ENCODE measurements around the gene G0S2.

G0S2 gene

DNA sequence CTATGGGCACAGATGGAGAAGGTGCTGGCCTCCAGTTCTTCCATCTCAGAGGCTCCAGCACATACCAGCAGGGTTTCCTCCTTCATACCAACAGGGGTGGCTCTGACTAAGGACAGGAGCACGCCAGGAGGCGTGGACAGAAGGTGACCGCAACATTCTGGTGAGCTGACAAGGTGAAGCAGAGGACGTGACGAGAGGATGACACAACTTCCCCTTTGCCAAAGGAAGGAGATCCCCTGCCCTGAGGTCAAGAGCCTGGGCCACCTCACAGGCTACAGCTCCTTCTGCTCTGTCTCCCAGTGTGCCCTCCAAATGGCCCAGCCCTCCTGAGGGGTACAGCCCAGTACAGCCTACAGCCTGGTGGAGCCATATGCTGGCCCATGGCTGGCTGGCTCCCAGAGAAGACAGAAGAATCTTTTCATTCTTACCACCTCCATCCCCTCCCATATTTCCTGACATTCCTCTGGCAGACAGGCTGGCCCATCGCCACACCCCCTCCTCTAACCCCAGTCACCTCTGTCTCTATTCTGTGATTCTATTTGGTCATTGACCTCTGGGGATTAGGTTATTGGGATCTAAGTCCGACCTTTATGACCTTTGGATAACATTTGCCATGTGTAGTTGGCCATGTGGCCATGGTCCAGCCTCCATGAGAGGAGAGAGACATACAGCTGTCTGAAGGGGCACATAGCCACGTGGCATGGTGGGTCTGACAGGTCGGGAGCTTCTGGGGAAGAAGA is 17.9 kb upstream of the G0S2 start:
- H3K9me3 Mint-ChIP-seq, result no peaks in the 10 kb centered on the region
- no peak overlapping the region for H3K27ac Mint-ChIP-seq
- H3K4me1 Mint-ChIP-seq, result peaks cover 35% of the 10 kb centered on the region
- DNase-seq (no peak), ATAC-seq (no peak)
- no peaks in the 10 kb centered on the region for H3K36me3 Mint-ChIP-seq (ENCODE audit: low read depth)
- H3K4me3 Mint-ChIP-seq, result no peak overlapping the region
- H3K27me3 Mint-ChIP-seq, result peaks cover 13% of the 10 kb centered on the region

DNA sequence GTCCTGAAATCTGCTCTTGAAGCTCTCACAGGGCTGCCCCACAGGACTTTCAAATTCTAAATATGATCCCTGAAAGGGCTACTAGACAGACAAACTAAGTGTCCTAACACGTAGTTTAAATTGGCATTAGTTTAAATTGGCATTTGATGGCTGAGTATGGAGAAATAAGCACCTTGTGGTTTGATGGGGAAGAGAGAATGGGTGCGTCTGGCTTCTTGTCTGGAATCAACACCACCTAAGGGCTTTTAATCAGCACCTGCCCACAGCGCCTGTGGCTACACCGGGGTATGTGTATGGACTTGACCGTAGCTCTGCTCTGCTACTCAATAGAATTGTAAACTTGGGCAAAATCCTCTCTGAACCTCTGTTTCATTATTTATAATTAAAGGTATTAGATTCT is 17.3 kb upstream of the G0S2 start:
- no peak for ATAC-seq
- peaks cover 14% of the 10 kb centered on the region for H3K27me3 Mint-ChIP-seq
- H3K9me3 Mint-ChIP-seq, result no peaks in the 10 kb centered on the region
- peaks cover 29% of the 10 kb centered on the region for H3K4me1 Mint-ChIP-seq
- no peak overlapping the region for H3K27ac Mint-ChIP-seq
- DNase-seq, result no peak
- H3K4me3 Mint-ChIP-seq, result no peak overlapping the region
- H3K36me3 Mint-ChIP-seq (ENCODE audit: low read depth), result peaks cover 1% of the 10 kb centered on the region

DNA sequence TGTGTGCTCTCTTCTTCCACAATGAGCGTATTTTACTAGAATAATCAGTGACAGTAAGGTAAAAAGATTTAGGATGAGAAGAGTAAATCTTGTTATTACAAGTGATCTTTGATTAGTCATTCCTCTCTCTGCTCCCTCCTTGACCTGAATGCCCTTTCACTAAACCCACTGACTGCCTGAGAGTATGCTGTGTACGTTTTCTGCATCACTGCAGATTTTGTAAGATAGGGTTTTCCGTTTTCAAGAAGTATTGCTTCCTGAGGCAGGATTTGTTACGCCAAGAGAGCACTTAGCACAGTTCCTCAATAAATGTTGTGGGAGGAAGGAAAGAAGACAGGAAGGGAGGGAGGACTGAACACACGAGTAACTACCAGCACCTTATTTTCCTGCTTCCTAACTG is 15.3 kb upstream of the G0S2 start:
- no peak overlapping the region for H3K4me3 Mint-ChIP-seq

DNA sequence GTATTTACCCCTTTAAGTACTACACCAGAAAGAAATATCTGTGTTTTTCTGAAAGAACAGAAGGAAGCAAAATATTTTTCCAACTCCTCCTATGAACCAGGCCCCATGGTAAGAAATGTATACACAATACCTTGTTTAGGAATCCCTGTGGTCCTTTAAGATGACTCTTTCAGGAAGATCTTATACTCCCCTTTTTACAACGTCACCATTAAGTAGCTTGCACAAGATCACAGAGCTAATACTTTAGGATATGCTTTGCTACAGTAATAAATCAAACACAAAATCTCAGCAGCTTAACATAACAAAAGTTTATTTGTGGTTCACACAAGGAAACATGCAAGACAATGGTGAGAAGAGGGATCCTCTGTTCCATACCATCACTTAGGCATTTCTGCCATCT is 14.1 kb upstream of the G0S2 start:
- Mint-ChIP-seq H3K9me3 (no peaks in the 10 kb centered on the region), H3K27ac (no peak overlapping the region), H3K4me1 (peaks cover 20% of the 10 kb centered on the region), H3K36me3 (ENCODE audit: low read depth) (peaks cover 4% of the 10 kb centered on the region), H3K4me3 (no peak overlapping the region), H3K27me3 (peaks cover 14% of the 10 kb centered on the region)
- DNase-seq (no peak), ATAC-seq (no peak)

More for the DNA sequence above, 15.3 kb upstream of the G0S2 start:
- no peak for DNase-seq
- H3K36me3 Mint-ChIP-seq (ENCODE audit: low read depth), result peaks cover 4% of the 10 kb centered on the region
- H3K27ac Mint-ChIP-seq, result peak overlapping the region; percentile 2
- H3K27me3 Mint-ChIP-seq, result peaks cover 16% of the 10 kb centered on the region
- H3K4me1 Mint-ChIP-seq, result peaks cover 20% of the 10 kb centered on the region
- H3K9me3 Mint-ChIP-seq, result no peaks in the 10 kb centered on the region
- ATAC-seq, result peak; percentile 93

DNA sequence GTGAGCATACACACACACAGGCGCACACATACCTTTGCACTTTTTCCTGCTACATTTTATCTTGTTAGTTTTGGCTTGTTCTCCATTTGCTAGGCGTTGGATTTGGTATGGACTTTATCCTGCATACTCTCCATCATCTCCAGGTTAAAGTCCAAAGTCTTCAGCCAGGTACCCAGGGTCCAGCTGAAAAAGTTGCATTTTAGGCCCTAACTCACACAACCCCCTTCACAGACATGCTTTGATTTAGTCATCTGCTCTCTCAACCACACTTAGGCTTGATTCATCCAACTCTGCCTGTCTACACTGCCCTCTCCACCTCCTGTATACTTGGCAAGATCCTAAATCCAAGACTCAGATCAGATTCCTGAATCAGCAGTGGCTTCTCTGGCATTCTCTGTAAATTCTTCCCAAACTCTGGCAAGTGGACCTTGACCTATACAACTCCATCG is 12.3 kb upstream of the G0S2 start:
- Mint-ChIP-seq H3K4me3 (no peak overlapping the region), H3K9me3 (no peaks in the 10 kb centered on the region), H3K27ac (no peak overlapping the region), H3K36me3 (ENCODE audit: low read depth) (peaks cover 4% of the 10 kb centered on the region), H3K4me1 (peaks cover 20% of the 10 kb centered on the region), H3K27me3 (peaks cover 11% of the 10 kb centered on the region)
- ATAC-seq (no peak), DNase-seq (no peak)

DNA sequence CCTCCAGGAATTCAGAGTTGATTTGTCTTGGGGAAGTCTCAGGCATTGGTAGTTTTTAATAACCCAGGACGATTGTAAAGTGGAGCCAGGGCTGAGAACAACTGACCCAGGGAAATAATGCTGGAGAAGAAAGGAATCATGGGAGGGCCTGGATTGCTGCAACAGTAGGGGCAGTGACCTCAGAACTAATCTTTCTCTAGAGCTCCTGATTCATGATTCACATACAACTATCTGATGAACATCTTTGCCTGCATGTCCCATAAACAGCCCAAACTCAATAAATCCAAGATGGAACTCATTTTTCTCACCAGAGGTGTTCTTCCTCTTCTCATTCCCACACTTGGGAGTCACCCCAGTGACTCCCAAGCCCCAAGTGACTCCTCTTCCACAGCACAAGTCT is 8.1 kb upstream of the G0S2 start:
- no peak overlapping the region for H3K27ac Mint-ChIP-seq
- H3K36me3 Mint-ChIP-seq (ENCODE audit: low read depth), result peaks cover 6% of the 10 kb centered on the region
- H3K27me3 Mint-ChIP-seq, result peaks cover 11% of the 10 kb centered on the region
- no peak for DNase-seq
- ATAC-seq, result no peak
- no peak overlapping the region for H3K4me3 Mint-ChIP-seq
- H3K9me3 Mint-ChIP-seq, result peaks cover 5% of the 10 kb centered on the region
- H3K4me1 Mint-ChIP-seq, result peaks cover 16% of the 10 kb centered on the region

DNA sequence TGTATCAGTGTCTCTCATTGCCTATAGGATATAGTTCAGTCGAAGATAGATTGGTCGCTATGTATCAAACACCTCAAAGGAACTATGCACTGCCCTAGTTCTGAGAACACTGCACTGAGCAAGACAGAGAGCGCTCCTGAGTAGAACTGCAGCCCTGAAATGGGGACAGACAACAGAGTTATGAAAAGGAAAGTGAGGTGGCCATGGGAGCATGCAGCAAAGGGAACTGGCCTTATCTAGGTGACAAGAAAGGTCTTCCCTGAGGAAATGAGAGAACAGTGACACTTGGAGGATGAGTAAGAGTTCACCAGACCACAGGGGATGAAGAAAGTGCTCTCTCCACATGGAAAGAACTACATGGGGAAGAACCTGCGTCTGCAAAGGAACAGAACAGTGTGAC is 7.5 kb upstream of the G0S2 start:
- peaks cover 21% of the 10 kb centered on the region for H3K4me1 Mint-ChIP-seq
- H3K36me3 Mint-ChIP-seq (ENCODE audit: low read depth), result peaks cover 6% of the 10 kb centered on the region
- peaks cover 11% of the 10 kb centered on the region for H3K27me3 Mint-ChIP-seq
- H3K4me3 Mint-ChIP-seq, result no peak overlapping the region
- H3K9me3 Mint-ChIP-seq, result peaks cover 5% of the 10 kb centered on the region
- ATAC-seq (peak; percentile 82), DNase-seq (no peak)
- H3K27ac Mint-ChIP-seq, result no peak overlapping the region

DNA sequence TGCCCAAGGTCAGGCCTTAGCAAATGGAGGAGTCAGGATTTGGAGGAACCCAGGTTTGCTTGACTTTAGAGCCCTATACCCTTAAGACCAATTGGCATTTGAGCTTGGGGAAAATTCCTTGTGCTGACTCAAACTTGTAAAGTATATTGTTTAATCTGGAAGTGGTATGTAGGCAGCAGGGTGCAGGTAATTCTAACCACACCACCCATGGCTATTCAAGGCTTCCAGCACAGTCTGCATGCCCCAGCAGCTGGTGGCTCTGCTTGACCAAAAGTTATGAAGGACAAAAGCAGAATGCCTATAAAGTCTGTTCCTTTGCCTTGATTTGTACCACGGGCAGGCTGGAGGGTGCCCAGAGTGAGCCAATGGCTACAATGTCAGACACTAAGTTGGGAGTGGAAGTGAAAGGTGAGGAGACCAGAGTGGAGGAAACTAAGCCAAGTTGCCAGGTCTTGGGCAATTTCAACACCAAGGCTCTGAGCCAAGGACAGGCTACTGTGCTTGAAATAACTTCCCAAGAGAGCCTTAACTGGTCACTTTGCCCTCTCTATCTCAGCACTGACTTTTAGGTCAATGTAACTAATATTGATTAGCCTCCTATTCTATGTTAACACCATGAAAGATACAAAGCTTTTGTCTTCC is 4.7 kb upstream of the G0S2 start:
- no peak for DNase-seq
- peaks cover 24% of the 10 kb centered on the region for H3K27me3 Mint-ChIP-seq
- no peak for ATAC-seq
- peaks cover 5% of the 10 kb centered on the region for H3K9me3 Mint-ChIP-seq
- no peak overlapping the region for H3K27ac Mint-ChIP-seq
- peaks cover 50% of the 10 kb centered on the region for H3K4me1 Mint-ChIP-seq
- no peak overlapping the region for H3K4me3 Mint-ChIP-seq
- peaks cover 2% of the 10 kb centered on the region for H3K36me3 Mint-ChIP-seq (ENCODE audit: low read depth)

DNA sequence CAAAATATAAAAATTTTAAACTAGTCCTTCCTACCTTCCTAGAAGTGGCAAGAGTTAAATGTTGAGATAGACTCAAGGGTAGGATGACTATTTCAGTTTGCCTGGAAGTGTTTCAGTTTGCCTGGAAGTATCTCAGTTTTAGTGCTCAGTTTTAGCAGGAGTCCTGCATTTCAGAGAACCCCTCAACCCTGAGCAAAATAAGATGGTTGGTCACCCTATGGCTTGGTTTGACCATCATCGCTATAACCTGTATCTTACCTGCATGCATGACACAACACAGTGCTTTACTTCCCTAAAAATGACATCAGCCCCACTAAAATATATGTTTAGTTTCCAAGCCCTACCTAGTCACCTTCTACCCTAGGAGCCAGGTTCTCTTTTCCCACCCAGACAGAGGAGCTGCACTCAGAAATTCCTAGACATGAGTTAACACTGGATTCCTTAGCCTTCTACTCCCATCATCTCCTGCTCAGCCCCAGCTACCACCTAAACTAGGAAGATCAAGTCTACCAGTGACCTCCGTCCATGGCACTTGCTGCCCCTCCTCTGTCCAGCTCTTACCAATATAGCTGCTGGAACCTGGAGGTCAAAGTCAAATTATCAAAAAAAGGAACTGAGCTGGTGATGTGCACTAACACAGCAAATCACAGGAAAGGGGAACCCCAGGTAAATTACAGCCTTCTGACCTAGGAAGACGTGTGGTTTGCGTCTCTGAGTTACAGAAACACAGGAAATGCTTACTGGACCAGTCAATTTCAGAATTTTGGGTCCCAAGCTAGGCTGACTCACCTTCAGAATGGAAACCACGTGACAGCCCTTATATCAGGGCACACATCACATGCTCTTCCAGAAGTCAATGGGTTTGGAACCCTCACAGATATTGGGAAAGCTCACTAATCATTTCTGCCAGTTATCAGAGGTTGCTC is 2.2 kb upstream of the G0S2 start:
- Mint-ChIP-seq H3K4me3 (peak overlapping the region; percentile 45), H3K9me3 (peaks cover 5% of the 10 kb centered on the region), H3K27ac (peak overlapping the region; percentile 62), H3K27me3 (peaks cover 47% of the 10 kb centered on the region), H3K4me1 (peaks cover 57% of the 10 kb centered on the region), H3K36me3 (ENCODE audit: low read depth) (peaks cover 7% of the 10 kb centered on the region)
- peak; percentile 78 for ATAC-seq
- DNase-seq, result peak; percentile 29

DNA sequence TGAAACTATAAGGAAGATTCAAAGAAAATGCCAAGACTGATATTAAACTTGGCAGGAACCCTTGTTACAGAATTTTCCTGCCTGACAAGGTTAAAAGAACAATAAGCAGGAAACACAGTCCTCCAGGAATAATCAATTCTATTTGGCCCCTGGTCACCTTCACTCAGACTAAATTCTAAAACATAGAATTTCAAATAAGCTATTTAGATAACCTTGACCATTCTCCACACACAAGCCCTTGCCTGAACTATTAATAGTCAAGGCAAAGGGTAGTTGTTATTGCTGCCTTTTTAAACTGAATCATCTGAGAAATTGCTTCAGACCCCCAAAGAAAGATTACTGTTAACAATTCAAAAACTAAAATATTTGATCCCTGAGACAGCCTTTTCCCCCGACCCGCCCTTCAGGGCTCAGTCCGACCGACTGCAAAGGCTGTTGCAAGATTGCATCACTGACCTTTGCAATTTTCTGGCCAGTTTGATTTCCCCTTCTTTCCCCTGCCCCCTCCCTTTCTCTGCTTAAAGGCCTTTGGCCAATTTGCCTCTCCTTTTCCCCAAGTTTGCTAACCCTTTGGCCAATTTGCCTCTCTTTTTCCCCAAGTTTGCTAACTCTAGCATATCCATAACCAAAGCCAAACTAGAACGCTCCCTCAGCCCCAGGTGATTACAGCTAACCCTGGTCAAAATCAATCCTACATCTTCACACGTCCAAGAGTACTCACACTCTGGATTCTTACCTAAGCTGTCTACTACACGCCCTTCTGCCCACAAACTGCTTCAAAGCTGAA is 1.4 kb upstream of the G0S2 start:
- peaks cover 54% of the 10 kb centered on the region for H3K27me3 Mint-ChIP-seq
- DNase-seq (no peak), ATAC-seq (no peak)
- peaks cover 7% of the 10 kb centered on the region for H3K36me3 Mint-ChIP-seq (ENCODE audit: low read depth)
- H3K4me3 Mint-ChIP-seq, result peak overlapping the region; percentile 45
- peak overlapping the region; percentile 62 for H3K27ac Mint-ChIP-seq
- H3K9me3 Mint-ChIP-seq, result peaks cover 5% of the 10 kb centered on the region
- H3K4me1 Mint-ChIP-seq, result peaks cover 57% of the 10 kb centered on the region

DNA sequence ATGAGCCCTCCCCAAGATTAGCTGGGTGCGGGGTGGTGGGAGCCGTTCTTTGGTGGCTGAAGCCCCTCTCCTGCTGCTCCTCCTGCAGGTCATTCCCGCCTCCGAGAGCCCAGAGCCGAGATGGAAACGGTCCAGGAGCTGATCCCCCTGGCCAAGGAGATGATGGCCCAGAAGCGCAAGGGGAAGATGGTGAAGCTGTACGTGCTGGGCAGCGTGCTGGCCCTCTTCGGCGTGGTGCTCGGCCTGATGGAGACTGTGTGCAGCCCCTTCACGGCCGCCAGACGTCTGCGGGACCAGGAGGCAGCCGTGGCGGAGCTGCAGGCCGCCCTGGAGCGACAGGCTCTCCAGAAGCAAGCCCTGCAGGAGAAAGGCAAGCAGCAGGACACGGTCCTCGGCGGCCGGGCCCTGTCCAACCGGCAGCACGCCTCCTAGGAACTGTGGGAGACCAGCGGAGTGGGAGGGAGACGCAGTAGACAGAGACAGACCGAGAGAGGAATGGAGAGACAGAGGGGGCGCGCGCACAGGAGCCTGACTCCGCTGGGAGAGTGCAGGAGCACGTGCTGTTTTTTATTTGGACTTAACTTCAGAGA is 448 bp downstream of the G0S2 start:
- Mint-ChIP-seq H3K4me1 (peaks cover 55% of the 10 kb centered on the region), H3K27me3 (peaks cover 58% of the 10 kb centered on the region), H3K27ac (peak overlapping the region; percentile 43), H3K9me3 (peaks cover 5% of the 10 kb centered on the region), H3K4me3 (peak overlapping the region; percentile 75), H3K36me3 (ENCODE audit: low read depth) (peaks cover 7% of the 10 kb centered on the region)
- ATAC-seq (no peak), DNase-seq (no peak)

DNA sequence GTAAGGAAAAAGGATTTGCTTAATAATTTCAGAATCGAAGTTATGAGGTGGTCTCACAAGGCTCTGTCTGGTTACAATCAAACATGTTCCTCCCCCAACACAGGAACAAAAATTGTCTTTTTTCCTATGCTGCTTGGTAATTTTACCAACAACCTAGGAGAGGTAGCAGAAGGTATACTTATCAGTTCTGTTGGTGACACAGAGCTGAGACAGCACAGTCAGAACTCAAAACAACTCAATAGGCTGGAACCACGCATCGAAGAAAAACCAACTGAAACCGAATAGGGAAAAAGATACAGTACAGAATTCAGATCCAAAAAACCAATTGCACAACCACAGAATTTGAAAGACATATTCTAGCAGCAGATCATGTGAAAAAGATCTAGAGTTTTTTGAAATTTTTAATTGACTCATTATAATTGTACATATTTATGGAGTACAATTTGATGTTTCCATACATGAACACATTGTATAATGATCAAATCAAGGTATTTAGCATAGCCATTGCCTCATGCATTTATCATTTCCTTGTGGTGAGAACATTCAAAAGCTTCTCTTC is 3.8 kb downstream of the G0S2 start:
- Mint-ChIP-seq H3K4me3 (no peak overlapping the region), H3K27me3 (peaks cover 58% of the 10 kb centered on the region), H3K4me1 (peaks cover 25% of the 10 kb centered on the region), H3K27ac (no peak overlapping the region), H3K36me3 (ENCODE audit: low read depth) (peaks cover 5% of the 10 kb centered on the region), H3K9me3 (no peaks in the 10 kb centered on the region)
- DNase-seq, result no peak
- ATAC-seq, result no peak

DNA sequence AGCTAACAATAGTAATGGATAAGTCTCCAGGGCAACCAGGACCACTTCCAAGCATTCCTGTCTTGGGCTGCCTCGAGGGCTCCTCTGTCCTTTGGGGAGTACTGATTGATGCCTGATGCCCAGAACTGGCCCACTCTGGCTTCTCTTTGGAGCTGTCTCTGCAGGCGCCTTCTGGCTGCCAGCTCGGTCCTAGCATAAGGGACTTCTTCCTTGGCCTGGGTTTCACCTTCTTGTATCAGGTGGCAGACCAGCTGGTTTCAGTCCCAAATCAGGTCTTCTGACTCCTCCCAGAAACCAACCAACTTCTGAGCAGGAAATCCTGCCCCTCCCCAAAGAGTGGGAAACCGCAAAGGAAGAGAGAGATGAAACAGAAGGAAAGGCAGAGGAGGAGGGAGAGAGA is 10.6 kb downstream of the G0S2 start:
- H3K9me3 Mint-ChIP-seq, result no peaks in the 10 kb centered on the region

More for the DNA sequence above, 10.6 kb downstream of the G0S2 start:
- Mint-ChIP-seq H3K4me3 (peak overlapping the region; percentile 29), H3K27ac (no peak overlapping the region), H3K4me1 (peaks cover 22% of the 10 kb centered on the region), H3K36me3 (ENCODE audit: low read depth) (no peaks in the 10 kb centered on the region), H3K27me3 (peaks cover 5% of the 10 kb centered on the region)
- DNase-seq (peak; percentile 14), ATAC-seq (peak; percentile 59)
